Right lobe of liver (tissue), 6 donors: ENCODE measurements around the gene MBP. TPM values are rescaled to one million over a fixed set of nuclear protein-coding genes. Genes with fewer than 3 reads are reported as not detected.
A peak's percentile ranks its signal among the peaks of the same experiment; 100 is the strongest.

ENCODE experiments used
- ATAC-seq, 4 donors: fragments of 200-7000 bp; cut with Tn5 transposase; one replicate each; pipeline ENCODE4 v1.9.1; 2020; ENCODE audit warnings: mild to moderate bottlenecking in 4 of 4, moderate library complexity in 4 of 4
- DNase-seq, 3 donors: peaks; one replicate each; pipeline ENCODE4 v3.0.0-alpha.2; 2020
- H3K27ac ChIP-seq, 3 donors: fragments of 200-600 bp; one replicate each; pipeline ENCODE4 v1.8.0; 2022
- H3K27me3 ChIP-seq, 2 donors: fragments of 200-600 bp; one replicate each; pipeline ENCODE4 v1.8.0; 2022
- H3K36me3 ChIP-seq, 4 donors: fragments of 200-600 bp; sonication (generic) in 1 of 4; one replicate each; pipeline versions ENCODE4 v1.5.1 to v1.8.0; 2017 to 2022; ENCODE audit warnings: control low read depth in 1 of 4
- H3K4me1 ChIP-seq, 4 donors: fragments of 200-600 bp; sonication (generic) in 1 of 4; one replicate each; pipeline versions ENCODE4 v1.5.1 to v1.8.0; 2017 to 2022; ENCODE audit warnings: control low read depth in 1 of 4
- H3K4me3 ChIP-seq, 3 donors: fragments of 200-600 bp; one replicate each; pipeline ENCODE4 v1.8.0; 2022
- H3K9me3 ChIP-seq, 4 donors: fragments of 200-600 bp; sonication (generic) in 1 of 4; one replicate each; pipeline versions ENCODE4 v1.5.1 to v1.8.0; 2017 to 2022; ENCODE audit warnings: control low read depth in 1 of 4
- POLR2A ChIP-seq: fragments of 450-650 bp; IDR thresholded peaks from one replicate; pipeline ENCODE4 v1.6.1; 2017; ENCODE audit warnings: antibody characterized with exemption, mild to moderate bottlenecking
- WGBS: methylation state at CpG from one replicate; pipeline ENCODE4 v1.1.6; 2018; ENCODE audit warnings: low coverage, low lambda C conversion rate; ENCODE audit not compliant: insufficient coverage; ENCODE audit errors: missing lambda C conversion rate; 5-methylcytosine and 5-hydroxymethylcytosine counted together
- intact Hi-C, 2 donors: fragments of 100-400 bp; cut with DNase I; formaldehyde crosslinking; loops; one replicate each; pipeline versions ENCODE4 v1.11.2 to v1.14.1; 2022
- total RNA-seq, 6 experiments: library from RNA; depleted of rRNA in 2 of 6; stranded (reverse); fragments of >200 nt in 2 of 6; fragmentation: NEBNext Ultra II Directional in 3 of 6; extraction: Animal tissue kit (Norgen Biotek cat#: 25700) in 3 of 6; gene quantifications; one replicate each; pipeline versions ENCODE4 v1.1.0 to v1.2.4, GENCODE V29; 2016 to 2023
- TF ChIP-seq, protein P1 (sequence below), 4 donors: fragments of 200-600 bp in 3 of 4; fragments of 450-650 bp in 1 of 4; IDR thresholded peaks; one replicate each; pipeline versions ENCODE4 v1.5.1 to v1.8.0; 2016 to 2022; ENCODE audit warnings: antibody characterized with exemption in 4 of 4, mild to moderate bottlenecking in 2 of 4
- donor health status: DM: no; HTN: yes; CAD: no.
- donor health status: DM: no; HTN: no; CAD: no.
- donor health status: DM: no; HTN: no; CAD: no.
- donor health status: DM: no; HTN: yes; CAD: no.
- donor health status: DM: no; HTN: yes; CAD: no.

MBP gene
- total RNA-seq, 6 experiments from 2014 or later: 24.0 to 40.8 (median 27.6) TPM

DNA sequence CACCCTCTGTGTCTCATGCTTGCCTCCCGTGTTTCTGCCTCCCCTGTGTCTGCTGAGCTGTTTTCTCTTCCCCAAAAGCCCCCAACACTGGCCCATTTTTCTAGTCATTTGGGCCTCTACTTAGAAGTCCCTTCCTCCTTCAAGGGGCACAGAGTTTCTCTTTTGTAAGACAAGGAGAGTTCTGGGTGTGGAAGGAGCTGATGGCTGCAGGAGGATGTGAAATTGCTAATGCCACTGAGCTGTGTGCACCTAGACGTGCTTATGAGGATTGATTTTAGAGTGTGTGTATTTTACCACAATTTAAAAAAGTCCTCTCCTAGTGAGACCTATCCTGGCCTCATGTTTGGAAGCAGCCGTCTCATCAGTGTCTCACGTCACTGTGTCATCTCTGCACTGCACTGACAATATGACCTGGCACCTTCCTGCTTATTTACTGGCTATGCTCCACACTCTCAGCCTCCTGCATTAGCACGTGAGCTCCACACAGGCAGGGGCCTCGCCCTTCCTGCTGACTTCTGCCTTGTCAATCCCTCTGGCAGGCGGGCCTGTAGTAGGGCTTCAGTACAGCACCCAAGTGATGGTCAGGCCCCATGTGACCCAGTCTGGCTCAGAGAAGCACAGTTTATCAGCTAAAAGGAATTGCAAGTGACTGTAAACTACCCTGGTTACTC, 8.0 kb upstream of the MBP start:
- Histone ChIP-seq H3K9me3 (no peaks in the 10 kb centered on the region), H3K36me3 (no peaks in the 10 kb centered on the region), H3K4me3 (no peak overlapping the region), H3K27me3 (no peaks in the 10 kb centered on the region), H3K27ac (no peak overlapping the region), H3K4me1 (peaks cover 0 to 45% (median 6%) of the 10 kb centered on the region in 4 donors)
- TF ChIP-seq, protein P1, sequence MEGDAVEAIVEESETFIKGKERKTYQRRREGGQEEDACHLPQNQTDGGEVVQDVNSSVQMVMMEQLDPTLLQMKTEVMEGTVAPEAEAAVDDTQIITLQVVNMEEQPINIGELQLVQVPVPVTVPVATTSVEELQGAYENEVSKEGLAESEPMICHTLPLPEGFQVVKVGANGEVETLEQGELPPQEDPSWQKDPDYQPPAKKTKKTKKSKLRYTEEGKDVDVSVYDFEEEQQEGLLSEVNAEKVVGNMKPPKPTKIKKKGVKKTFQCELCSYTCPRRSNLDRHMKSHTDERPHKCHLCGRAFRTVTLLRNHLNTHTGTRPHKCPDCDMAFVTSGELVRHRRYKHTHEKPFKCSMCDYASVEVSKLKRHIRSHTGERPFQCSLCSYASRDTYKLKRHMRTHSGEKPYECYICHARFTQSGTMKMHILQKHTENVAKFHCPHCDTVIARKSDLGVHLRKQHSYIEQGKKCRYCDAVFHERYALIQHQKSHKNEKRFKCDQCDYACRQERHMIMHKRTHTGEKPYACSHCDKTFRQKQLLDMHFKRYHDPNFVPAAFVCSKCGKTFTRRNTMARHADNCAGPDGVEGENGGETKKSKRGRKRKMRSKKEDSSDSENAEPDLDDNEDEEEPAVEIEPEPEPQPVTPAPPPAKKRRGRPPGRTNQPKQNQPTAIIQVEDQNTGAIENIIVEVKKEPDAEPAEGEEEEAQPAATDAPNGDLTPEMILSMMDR (IDR thresholded peaks at IDR 0.05): no peak
- TF ChIP-seq POLR2A: no peak
- intact Hi-C loops: loop anchor here (10.0 kb wide), 1 partner anchor 64 kb away; no protein-coding TSS in a partner anchor
- DNase-seq: peak; percentile 69 to 83 (median 81)
- WGBS: 37% methylated on average over 5 of the region's 7 CpGs
- ATAC-seq: peak; percentile 40 to 84 (median 78)

DNA sequence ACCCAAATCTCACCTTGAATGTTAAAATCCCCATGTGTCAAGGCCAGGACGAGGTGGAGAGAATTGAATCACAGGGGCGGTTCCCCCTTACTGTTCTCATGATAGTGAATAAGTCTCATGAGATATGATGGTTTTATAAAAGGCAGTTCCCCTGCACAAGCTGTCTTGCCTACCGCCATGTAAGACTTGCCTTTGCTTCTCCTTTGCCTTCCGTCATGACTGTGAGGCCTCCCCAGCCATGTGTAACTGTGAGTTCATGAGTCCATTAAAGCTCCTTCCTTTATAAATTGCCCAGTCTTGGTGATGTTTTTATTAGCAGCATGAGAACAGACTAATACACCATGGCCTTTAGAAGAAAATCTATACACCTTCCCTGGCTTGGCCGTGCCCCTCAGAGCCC, 7.4 kb upstream of the MBP start:
- Histone ChIP-seq H3K4me3 (no peak overlapping the region), H3K27me3 (no peaks in the 10 kb centered on the region), H3K9me3 (no peaks in the 10 kb centered on the region), H3K36me3 (no peaks in the 10 kb centered on the region), H3K27ac (no peak overlapping the region), H3K4me1 (peaks cover 0 to 45% (median 6%) of the 10 kb centered on the region in 4 donors)
- WGBS: 100% methylated on average over 2 of the region's 5 CpGs
- no peak for DNase-seq
- intact Hi-C loops: loop anchor here (10.0 kb wide), 1 partner anchor 65 kb away; no protein-coding TSS in a partner anchor
- no peak for ATAC-seq
- TF ChIP-seq, protein P1 (IDR thresholded peaks at IDR 0.05): no peak
- no peak for TF ChIP-seq POLR2A

DNA sequence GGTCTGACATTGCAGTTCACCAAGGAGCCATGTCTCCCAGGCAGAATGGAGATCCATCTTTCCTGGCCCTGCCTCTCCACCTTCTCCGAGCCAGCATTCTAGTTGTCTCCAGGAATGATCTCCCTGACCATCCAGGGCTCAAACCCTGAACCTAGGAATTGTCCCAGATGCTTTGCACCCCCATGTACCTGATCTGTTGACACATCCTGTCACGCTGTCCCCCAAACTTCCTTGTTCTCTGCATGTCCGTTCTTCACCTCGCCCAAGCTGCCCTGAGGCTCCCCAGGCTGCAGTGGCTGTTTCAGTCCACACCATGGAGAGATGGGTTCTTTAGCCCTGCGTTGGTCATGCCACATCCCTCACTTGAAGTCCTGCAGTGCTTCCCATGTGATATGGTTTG, 7.0 kb upstream of the MBP start:
- no peak for TF ChIP-seq POLR2A
- TF ChIP-seq, protein P1 (IDR thresholded peaks at IDR 0.05): no peak
- Histone ChIP-seq H3K9me3 (no peaks in the 10 kb centered on the region), H3K4me3 (no peak overlapping the region), H3K27me3 (no peaks in the 10 kb centered on the region), H3K4me1 (peaks cover 0 to 45% (median 6%) of the 10 kb centered on the region in 4 donors), H3K36me3 (no peaks in the 10 kb centered on the region), H3K27ac (no peak overlapping the region)
- DNase-seq (no peak), ATAC-seq (no peak)
- intact Hi-C loops: loop anchor here (10.0 kb wide), 2 partner anchors 65 to 85 kb away; no protein-coding TSS in a partner anchor
- WGBS: 96% methylated on average over 4 of the region's 5 CpGs

- Histone ChIP-seq H3K27me3 (no peaks in the 10 kb centered on the region), H3K27ac (no peak overlapping the region), H3K9me3 (no peaks in the 10 kb centered on the region), H3K4me1 (peaks cover 0 to 35% (median 3%) of the 10 kb centered on the region in 4 donors), H3K4me3 (no peak overlapping the region), H3K36me3 (no peaks in the 10 kb centered on the region)
- no peak for TF ChIP-seq POLR2A
- TF ChIP-seq, protein P1 (IDR thresholded peaks at IDR 0.05): no peak
- DNase-seq: no peak
- peak; percentile 56 to 82 (median 72) for ATAC-seq
- intact Hi-C loops: loop anchor here in 1 of 2 donors (10.0 kb wide), 1 partner anchor 83 kb away; no protein-coding TSS in a partner anchor
- 35% methylated on average over 4 of the region's 10 CpGs for WGBS
These were observed 5.7 kb upstream of the MBP start for GRCh38 chr18:77138270-77138669.
